HG02973 (cell line): ENCODE data around the gene FAM13A.
"Not testable (repeated sequence)": the region's sequence is repeated elsewhere in the genome, so short reads cannot be mapped to it uniquely, and the experiment has no call there.

Experiments
- ATAC-seq: cut with Tn5 transposase; IDR thresholded peaks from one replicate; pipeline ENCODE4 v1.9.1; 2021; ENCODE audit warnings: moderate library complexity; ENCODE audit not compliant: unreplicated experiment

Gene FAM13A

GRCh38 chr4:88964450-88964849 lies 92.5 kb downstream of the FAM13A start:
- ATAC-seq: no peak

GRCh38 chr4:88963817-88964216 lies 93.2 kb downstream of the FAM13A start:
- ATAC-seq: no peak

- no peak for ATAC-seq
Measured at GRCh38 chr4:88962396-88962795, 94.6 kb downstream of the FAM13A start.

- ATAC-seq: no peak
Measured at GRCh38 chr4:88960576-88960975, 96.4 kb downstream of the FAM13A start.

GRCh38 chr4:88958080-88958479 lies 98.9 kb downstream of the FAM13A start:
- ATAC-seq: no peak

- no peak for ATAC-seq
Measured at GRCh38 chr4:88957570-88957969, 99.4 kb downstream of the FAM13A start.

GRCh38 chr4:88955580-88956380 lies 101.2 kb downstream of the FAM13A start:
- no peak for ATAC-seq

GRCh38 chr4:88953400-88953799 lies 103.6 kb downstream of the FAM13A start:
- ATAC-seq: no peak

GRCh38 chr4:88952081-88952480 lies 104.9 kb downstream of the FAM13A start:
- ATAC-seq: no peak

- ATAC-seq: no peak
Measured at GRCh38 chr4:88949605-88950004, 107.4 kb downstream of the FAM13A start.

GRCh38 chr4:88940506-88940905 lies 116.5 kb downstream of the FAM13A start:
- ATAC-seq: no peak

GRCh38 chr4:88939697-88940096 lies 117.3 kb downstream of the FAM13A start:
- ATAC-seq: no peak

GRCh38 chr4:88938138-88938537 lies 118.8 kb downstream of the FAM13A start:
- ATAC-seq: no peak

GRCh38 chr4:88937081-88937480 lies 119.9 kb downstream of the FAM13A start:
- no peak for ATAC-seq

GRCh38 chr4:88933414-88934160 lies 123.4 kb downstream of the FAM13A start:
- no peak for ATAC-seq

GRCh38 chr4:88928852-88929251 lies 128.1 kb downstream of the FAM13A start:
- ATAC-seq: no peak

GRCh38 chr4:88927420-88927819 lies 129.6 kb downstream of the FAM13A start:
- ATAC-seq: no peak

- no peak for ATAC-seq
Measured at GRCh38 chr4:88919056-88919455, 137.9 kb downstream of the FAM13A start.

GRCh38 chr4:88913181-88913580 lies 143.8 kb downstream of the FAM13A start:
- ATAC-seq: not testable (repeated sequence)

GRCh38 chr4:88911246-88912212 lies 145.5 kb downstream of the FAM13A start:
- no peak for ATAC-seq

GRCh38 chr4:88910101-88910500 lies 146.9 kb downstream of the FAM13A start:
- ATAC-seq: no peak
